HG03558 (cell line): ENCODE results near the gene SP110.
"Not testable (repeated sequence)": the region's sequence is repeated elsewhere in the genome, so short reads cannot be mapped to it uniquely, and the experiment has no call there.

Source experiments
- ATAC-seq: cut with Tn5 transposase; IDR thresholded peaks from one replicate; pipeline ENCODE4 v1.9.1; 2021; ENCODE audit warnings: moderate number of reproducible peaks; ENCODE audit not compliant: unreplicated experiment; ENCODE audit errors: extremely low read depth

Gene SP110

GRCh38 chr2:230219419-230220331 is at the start of gene SP110:
Gene SP110 (minus strand): TSS chr2:230219984. CDS start chr2:230216927, 3,057 bp downstream.
- peak; percentile 42 for ATAC-seq

GRCh38 chr2:230268606-230269243 is 48.9 kb upstream of the SP110 start:
- no peak for ATAC-seq

- peak; percentile 59 for ATAC-seq
Observed at GRCh38 chr2:230267556-230267955, 47.8 kb upstream of the SP110 start.

GRCh38 chr2:230267059-230267458 is 47.3 kb upstream of the SP110 start:
- ATAC-seq = no peak

- no peak for ATAC-seq
Observed at GRCh38 chr2:230266638-230267037, 46.9 kb upstream of the SP110 start.

- ATAC-seq = not testable (repeated sequence)
Observed at GRCh38 chr2:230264945-230265344, 45.2 kb upstream of the SP110 start.

- ATAC-seq = no peak
Observed at GRCh38 chr2:230262246-230262645, 42.5 kb upstream of the SP110 start.

GRCh38 chr2:230258483-230258882 is 38.7 kb upstream of the SP110 start:
- no peak for ATAC-seq

GRCh38 chr2:230256733-230257332 is 37.0 kb upstream of the SP110 start:
- no peak for ATAC-seq

- no peak for ATAC-seq
Observed at GRCh38 chr2:230254152-230254881, 34.5 kb upstream of the SP110 start.

- ATAC-seq = no peak
Observed at GRCh38 chr2:230250231-230250630, 30.4 kb upstream of the SP110 start.

- ATAC-seq = no peak
Observed at GRCh38 chr2:230246206-230246605, 26.4 kb upstream of the SP110 start.

GRCh38 chr2:230244211-230244610 is 24.4 kb upstream of the SP110 start:
- no peak for ATAC-seq

- no peak for ATAC-seq
Observed at GRCh38 chr2:230234845-230235244, 15.1 kb upstream of the SP110 start.

GRCh38 chr2:230234122-230234722 is 14.4 kb upstream of the SP110 start:
- ATAC-seq = no peak

GRCh38 chr2:230231251-230231650 is 11.5 kb upstream of the SP110 start:
- no peak for ATAC-seq

- no peak for ATAC-seq
Observed at GRCh38 chr2:230230496-230231200, 10.9 kb upstream of the SP110 start.

GRCh38 chr2:230230087-230230486 is 10.3 kb upstream of the SP110 start:
- ATAC-seq = no peak

- ATAC-seq = no peak
Observed at GRCh38 chr2:230227216-230227615, 7.4 kb upstream of the SP110 start.
